GM18951 (cell line): ENCODE results near the gene HEXIM1.

Source experiments
- POLR2A ChIP-seq: IDR thresholded peaks from 4 replicates; pipeline ENCODE4 v1.6.1; 2011; ENCODE audit warnings: mild to moderate bottlenecking; ENCODE audit not compliant: insufficient read length, insufficient read depth; ENCODE audit errors: extremely low read depth
- in situ Hi-C: fragments of 300-500 bp; cut with MboI; formaldehyde crosslinking; loops from one replicate; pipeline ENCODE4 v1.12.0; 2022; ENCODE audit warnings: low sequenced_read_pairs, mixed read lengths, inconsistent platforms; ENCODE audit not compliant: unreplicated experiment

Gene HEXIM1

DNA sequence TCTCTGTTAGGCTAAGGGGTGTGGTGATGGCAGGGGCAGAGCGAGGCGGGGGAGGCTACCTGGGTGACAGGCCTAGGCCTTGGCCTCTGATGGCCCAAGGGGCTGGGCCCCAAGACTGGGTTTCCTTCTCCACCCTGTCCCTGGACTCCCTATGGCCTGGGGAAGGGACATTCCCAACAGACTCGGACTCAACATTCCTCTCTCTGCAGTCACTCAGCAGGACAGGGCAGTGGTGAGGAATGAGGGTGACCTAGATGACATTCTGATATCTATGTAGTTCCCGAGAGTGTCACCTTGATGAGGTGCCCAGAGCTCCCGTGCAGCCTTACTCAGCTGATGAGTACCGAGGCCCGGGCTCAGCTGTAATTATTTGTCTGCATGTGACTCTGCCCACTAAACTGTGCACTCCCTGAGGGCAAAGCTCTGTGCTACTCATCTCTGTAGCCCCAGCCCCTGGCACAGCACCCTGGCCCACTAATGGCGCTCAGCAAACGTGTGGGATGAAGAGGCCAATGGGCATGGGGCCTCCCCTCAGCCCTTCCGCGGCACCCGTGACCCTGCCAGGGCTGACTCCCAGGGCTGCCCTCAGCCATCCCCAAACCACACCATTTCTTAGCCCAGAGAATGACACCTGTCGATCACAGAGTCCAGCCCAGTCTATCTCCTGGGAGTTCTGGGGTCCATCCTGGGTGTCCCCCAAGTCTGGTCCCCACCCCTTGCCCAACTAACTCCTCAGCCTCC, 18.2 kb upstream of the HEXIM1 start:
- in situ Hi-C loops = no loop called here
- TF ChIP-seq POLR2A = no peak

DNA sequence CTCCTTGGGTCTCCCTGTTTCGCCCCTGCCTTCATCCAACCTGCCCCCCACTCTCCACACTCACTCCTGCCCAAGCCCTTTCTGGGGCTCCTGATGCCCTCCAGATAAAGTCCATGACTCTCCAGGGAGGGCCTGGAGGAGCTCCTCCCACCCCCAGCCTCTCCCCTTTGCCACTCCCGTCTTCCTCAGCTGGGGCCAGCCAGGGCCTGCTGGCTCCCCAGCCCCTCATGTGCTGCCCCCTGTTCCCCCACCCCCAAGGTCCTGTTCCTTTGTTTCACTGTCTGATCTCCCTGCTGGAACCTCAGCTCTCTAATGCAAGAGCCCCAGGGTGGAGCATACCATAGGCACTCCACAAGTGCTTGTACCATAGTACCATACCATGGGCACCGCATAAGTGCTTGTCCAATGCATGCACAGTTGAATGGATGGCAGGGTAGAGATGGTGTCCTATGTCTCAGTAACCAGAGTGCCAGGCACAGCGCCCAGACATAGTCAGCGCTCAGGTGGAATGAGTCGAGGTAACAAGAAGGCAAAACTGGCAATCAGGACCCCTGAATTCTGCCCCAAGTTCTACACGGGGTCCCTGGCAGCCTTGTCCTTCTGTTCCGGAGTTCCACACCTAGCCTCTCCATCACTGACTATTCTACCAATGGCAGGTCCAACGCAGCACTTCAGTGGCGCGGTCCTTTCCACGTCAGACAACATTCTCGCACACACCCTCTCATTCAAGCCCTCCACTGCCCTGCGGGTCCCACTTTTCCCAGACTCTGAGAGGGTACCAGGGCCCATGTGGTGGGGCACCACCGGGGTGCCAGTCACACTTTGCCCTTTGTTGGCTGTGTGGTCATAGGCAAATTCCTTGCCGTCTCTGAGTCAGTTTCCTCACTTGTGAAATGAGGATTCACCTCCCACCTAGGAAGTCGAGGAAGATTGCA, 17.3 kb upstream of the HEXIM1 start:
- no peak for TF ChIP-seq POLR2A
- in situ Hi-C loops = no loop called here

DNA sequence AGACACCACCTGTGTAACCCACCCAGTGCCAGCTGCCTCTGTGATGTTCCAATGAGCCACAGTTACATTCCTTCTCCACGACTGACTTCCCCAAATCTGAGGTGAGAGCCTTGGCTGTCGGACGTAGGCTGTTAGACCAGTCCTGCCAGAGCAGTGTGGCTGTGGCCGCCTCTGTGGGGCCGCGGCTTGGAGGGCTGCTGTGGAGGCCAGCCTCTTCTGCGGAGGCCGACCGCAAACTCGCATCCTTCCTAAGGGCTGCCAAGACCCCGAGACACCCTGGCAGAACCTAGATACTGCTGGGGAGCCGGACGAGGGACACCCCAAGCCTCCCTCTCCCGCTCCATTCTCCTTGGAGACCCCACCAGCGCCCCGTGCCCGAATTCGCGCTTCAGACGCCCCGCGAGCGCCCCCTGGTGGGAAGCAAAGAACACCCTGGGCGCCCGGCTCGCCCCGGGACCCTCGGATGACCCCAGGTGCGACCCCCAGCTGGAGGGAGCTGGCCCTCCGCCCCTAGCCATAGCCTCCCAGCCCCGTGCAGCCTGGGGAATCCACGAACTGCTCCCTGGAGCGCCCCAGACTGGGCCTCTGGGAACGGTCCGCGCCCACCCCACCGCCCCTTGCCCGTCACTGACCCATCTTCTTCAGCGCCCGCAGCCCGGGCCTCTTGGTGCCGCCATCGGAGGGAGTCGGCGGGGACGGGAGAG, 16.5 kb upstream of the HEXIM1 start:
- no peak for TF ChIP-seq POLR2A
- in situ Hi-C loops = no loop called here

DNA sequence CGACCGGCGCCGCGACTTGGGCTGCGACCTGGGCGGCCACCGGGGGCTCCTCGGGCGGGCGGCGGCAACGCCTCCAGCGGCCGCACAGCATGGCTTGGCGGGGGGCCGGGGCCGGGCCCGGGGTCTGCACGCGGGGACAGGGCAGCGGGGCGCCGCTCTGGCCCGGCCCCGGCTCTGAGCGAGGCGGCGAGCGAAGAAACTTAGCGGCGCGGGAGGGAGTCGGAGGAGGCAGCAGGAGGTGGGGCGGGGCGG, 16.0 kb upstream of the HEXIM1 start, which contains the start of gene PLCD3:
Gene PLCD3 (minus strand): TSS at position 196 of the 252 bp plus-strand sequence. CDS start 105 bp downstream, at position 91.
- in situ Hi-C loops = no loop called here

DNA sequence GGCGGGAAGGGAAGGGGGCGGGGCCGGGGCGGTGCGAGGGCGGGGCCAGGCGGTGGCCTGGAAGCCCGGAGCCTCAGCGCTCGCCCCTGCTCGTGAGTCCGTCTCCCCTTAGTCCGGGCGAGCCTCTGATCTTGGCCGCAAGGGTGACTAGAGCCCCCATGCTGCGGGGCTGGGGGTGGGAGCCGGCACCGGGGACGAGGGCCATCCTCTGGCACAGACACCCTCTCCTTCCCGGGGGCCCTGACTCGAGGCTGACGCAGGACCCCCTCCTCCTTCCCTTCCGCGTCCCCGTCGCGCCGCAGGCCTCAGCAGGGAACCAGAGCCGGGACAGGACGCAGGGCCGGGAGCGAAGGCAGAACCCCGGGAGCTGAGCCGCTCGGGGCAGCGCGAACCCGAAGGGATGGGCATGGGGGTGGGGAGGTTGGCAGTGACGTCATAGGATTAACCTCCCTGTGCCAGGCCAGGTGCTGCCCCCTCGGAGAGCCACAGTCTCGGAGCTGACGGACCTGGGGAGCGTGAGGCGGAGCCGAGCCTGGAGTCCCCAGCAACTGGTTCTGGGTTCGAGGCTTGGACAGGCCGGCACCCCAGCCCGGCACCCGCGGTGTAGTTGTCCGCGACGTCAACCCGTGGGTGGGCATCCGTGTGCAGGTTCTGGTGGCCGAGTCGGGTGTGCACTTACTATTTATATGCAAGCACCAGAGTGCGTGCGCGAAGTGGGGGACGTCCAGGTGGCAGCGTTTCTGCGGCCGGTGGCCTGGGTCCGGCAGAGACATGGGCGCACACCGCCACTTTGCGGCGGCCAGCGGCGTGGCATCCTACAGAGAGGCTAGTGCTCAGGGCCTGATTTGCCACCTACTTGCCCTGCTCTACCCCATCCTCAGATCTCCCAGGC, 15.5 kb upstream of the HEXIM1 start:
- TF ChIP-seq POLR2A = peak; percentile 45
- in situ Hi-C loops = no loop called here

More for the DNA sequence above, 16.0 kb upstream of the HEXIM1 start, which contains the start of gene PLCD3:
- no peak for TF ChIP-seq POLR2A

DNA sequence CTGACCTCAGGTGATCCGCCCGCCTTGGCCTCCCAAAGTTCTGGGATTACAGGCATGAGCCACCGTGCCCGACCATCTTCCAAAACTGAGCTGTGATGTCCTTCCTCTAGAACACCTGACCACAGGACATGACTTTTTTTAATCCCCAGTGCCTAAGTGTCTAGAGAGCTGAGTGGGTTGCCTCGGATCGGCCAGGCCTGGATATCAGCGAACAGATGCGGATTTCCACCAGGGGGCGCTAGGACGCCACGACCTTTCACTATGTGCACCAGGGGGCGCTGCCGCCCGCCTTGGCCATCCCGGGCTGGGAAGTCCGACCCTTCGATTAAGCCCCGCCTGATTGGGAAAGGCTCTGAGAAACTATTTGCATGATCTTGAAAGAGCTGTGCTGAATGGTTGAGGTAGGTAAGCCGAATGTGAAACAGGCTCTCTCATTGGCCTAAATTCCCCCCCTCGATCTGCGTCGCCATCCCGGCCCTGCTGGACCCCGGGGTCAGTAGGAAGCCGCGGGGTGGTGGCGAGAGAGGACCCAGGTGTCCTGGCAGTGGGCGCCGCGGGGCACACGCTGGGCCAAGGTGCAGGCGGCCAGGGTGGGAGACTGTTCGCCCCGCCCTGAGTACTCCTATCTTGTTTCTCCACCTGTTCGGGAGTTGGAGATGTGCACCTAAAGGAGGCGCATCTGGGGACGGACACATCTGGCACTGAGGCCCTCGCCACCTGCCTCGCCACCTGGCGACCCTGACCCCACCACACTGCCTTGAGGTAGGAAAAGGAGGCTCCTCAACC, 12.9 kb upstream of the HEXIM1 start, which contains the start of gene ACBD4:
Gene ACBD4 (plus strand): TSS at position 496 of the 786 bp plus-strand sequence. CDS start 458 bp downstream, outside the sequence.
- TF ChIP-seq POLR2A = peak; percentile 80
- in situ Hi-C loops = loop anchor here (5.0 kb wide), 1 partner anchor 62 kb away; no protein-coding TSS in a partner anchor

DNA sequence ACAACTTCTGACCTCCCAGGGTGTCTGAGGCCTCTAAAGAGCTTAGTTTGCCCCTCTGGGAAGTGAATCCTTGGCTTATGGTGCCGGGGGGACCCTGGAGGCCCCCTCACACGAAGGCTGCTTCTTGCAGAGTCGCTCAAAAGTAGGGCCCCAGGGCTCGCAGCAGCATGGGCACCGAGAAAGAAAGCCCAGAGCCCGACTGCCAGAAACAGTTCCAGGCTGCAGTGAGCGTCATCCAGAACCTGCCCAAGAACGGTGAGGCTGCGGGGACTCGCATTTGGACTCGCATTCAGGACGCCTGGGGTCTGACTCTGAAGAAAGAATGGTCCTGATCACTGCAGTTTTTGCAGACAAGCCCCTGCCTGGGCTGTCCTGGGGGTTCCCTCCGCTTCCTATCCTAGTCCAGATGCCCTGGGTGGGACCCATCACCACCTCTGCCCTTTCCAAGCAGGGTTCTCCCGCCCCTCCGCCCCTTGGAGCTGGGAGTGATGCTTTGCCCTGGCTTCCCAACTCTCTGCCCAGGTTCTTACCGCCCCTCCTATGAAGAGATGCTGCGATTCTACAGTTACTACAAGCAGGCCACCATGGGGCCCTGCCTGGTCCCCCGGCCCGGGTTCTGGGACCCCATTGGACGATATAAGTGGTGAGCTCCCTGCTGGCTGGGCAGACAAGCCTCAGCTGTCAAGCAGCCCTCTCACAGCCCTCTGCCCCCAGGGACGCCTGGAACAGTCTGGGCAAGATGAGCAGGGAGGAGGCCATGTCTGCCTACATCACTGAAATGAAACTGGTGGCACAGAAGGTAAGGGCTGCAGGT, 12.1 kb upstream of the HEXIM1 start:
- TF ChIP-seq POLR2A = no peak
- in situ Hi-C loops = loop anchor here (5.0 kb wide), 1 partner anchor 61 kb away; no protein-coding TSS in a partner anchor

DNA sequence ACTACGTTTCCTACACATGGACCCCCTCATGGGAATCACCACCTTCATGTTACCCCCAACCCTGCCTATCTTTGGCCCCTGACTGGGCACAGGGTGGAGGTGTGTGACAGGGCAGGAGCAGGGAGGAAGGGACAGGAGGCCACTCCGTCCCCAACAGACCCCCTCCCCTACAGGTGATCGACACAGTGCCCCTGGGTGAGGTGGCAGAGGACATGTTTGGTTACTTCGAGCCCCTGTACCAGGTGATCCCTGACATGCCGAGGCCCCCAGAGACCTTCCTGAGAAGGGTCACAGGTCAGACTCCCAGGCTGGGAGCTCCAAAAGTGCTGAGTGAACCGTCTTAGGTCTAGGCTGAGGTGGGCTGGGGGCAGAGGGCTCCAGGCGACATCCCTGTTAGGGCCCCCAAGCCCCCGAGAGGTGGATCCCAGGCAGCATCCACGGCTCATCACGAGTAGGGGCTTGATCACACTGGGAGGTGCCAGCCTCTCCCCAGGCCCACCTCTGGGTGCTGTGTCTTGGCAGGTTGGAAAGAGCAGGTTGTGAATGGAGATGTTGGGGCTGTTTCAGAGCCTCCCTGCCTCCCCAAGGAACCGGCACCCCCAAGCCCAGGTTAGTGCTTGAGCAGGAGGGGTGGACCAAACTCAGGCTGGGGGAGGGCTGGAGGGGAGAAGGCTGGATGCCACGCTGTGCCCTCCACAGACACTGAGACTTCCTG, 11.3 kb upstream of the HEXIM1 start:
- TF ChIP-seq POLR2A = no peak
- in situ Hi-C loops = loop anchor here (5.0 kb wide), 1 partner anchor 60 kb away; no protein-coding TSS in a partner anchor

DNA sequence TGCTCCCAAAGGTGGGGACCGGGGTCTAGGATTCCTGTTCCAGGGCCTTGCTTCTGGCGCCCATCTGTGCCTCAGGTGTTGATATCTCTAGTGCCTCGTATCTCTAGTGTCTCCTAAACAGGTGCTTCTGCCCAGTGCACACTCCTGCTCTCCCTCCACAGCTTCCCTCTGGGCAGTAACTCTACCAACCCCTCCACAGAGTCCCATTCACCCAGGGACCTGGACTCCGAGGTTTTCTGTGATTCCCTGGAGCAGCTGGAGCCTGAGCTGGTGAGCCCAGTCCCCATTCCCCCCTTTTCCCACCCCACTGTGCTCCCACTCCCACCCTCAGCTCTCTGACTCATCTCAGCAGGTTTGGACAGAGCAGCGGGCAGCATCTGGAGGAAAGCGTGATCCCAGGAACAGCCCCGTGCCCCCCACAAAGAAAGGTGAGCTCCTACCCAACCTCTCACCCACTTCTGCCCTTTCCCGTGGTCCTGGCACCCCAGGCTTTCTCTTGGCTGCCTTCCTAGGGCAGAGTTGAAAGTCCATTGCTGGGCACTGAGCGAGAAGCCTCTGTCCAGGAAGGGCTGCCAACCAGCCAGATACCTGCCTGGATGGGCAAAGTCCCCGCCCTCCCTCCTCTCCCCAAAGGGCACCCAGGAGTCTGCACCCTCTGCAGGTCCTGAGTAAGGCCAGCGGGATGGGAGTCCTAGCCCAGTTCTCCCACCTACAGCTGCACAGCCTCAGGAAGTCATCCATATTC, 10.5 kb upstream of the HEXIM1 start:
- TF ChIP-seq POLR2A = no peak
- in situ Hi-C loops = loop anchor here (5.0 kb wide), 1 partner anchor 60 kb away; no protein-coding TSS in a partner anchor

DNA sequence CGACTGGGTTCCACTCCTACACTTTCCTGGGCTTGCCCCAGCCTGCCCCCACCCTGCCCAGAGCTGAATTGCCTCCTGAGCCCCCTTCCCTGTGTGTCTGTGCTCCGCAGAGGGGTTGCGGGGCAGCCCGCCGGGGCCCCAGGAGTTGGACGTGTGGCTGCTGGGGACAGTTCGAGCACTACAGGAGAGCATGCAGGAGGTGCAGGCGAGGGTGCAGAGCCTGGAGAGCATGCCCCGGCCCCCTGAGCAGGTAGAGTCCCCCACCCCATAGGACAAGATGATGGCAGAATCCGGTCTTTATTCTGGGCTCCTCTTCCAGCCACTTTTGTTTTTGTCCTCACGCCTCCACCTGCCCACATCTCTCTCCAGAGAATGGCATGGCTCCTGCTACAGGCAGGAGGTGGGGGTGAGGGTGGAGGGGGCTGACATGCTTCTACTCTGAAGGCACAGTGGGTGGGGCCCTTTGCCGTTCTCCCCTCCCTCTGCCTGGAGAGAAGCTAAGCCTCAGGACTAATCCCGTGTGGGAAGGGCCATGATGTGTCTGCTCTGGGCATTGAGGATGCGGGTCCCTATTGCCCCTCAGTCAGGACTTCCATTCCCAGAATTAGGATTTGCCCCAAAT, 9.3 kb upstream of the HEXIM1 start:
- no peak for TF ChIP-seq POLR2A
- in situ Hi-C loops = loop anchor here (5.0 kb wide), 1 partner anchor 58 kb away; no protein-coding TSS in a partner anchor
